ENCODE results near the gene HNRNPM. TPM values are rescaled to one million over a fixed set of nuclear protein-coding genes. Genes with fewer than 3 reads are reported as not detected.

HNRNPM gene
- total RNA-seq, 1 experiment from 2014 or later, result 298 TPM

- Histone ChIP-seq H3K4me2 (ENCODE audit: low read length) (no peak overlapping the region), H3K79me2 (ENCODE audit: insufficient read depth, low read length) (peaks cover 99% of the 10 kb centered on the region), H3K27ac (ENCODE audit: low read depth, low read length) (no peak overlapping the region), H2AFZ (ENCODE audit: low read depth, low read length, poor library complexity, severe bottlenecking) (no peak overlapping the region), H3K27me3 (ENCODE audit: insufficient read depth, low read length) (no peaks in the 10 kb centered on the region), H3K9me2 (ENCODE audit: insufficient read depth) (no peaks in the 10 kb centered on the region), H4K20me1 (ENCODE audit: insufficient read depth) (peaks cover 34% of the 10 kb centered on the region; the same call in 1 of the 2 replicates), H3K4me1 (ENCODE audit: control insufficient read depth in 1 of 2, insufficient read depth in 2 of 2, low read length in 2 of 2) (no peaks in the 10 kb centered on the region), H3K36me3 (ENCODE audit: control insufficient read depth in 1 of 2, insufficient read depth in 2 of 2, low read length in 2 of 2) (peaks cover 63 to 83% of the 10 kb centered on the region in 2 experiments), H3K4me3 (replicated peaks in 1 of 2; ENCODE audit: low read depth in 1 of 2, low read length in 2 of 2) (no peak overlapping the region), H3K9ac (ENCODE audit: low read length) (no peak overlapping the region), H3K9me3 (ENCODE audit: control insufficient read depth in 1 of 2, insufficient read depth in 1 of 2, low read depth in 1 of 2, low read length in 2 of 2) (no peaks in the 10 kb centered on the region)
- TF ChIP-seq, protein P1, sequence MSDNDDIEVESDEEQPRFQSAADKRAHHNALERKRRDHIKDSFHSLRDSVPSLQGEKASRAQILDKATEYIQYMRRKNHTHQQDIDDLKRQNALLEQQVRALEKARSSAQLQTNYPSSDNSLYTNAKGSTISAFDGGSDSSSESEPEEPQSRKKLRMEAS (IDR thresholded peaks at IDR 0.05), result no peak
- TF ChIP-seq SP1 (IDR thresholded peaks at IDR 0.05; ENCODE audit: low read depth) (no peak), TCF7L2 (IDR thresholded peaks at IDR 0.05; ENCODE audit: borderline replicate concordance, extremely low read depth, insufficient read depth, insufficient read length) (no peak), CBX3 (IDR thresholded peaks at IDR 0.05; ENCODE audit: low read depth) (no peak), EZH2phosphoT487 (IDR thresholded peaks at IDR 0.05; ENCODE audit: borderline replicate concordance) (no peak), SIN3A (IDR thresholded peaks at IDR 0.05; ENCODE audit: low read depth) (no peak)
- no peak for ATAC-seq
- no peak for DNase-seq (ENCODE audit: low read depth, low spot score)
- ChIA-PET POLR2A (interaction anchor here (0.6 kb wide), 1 partner anchor 40 kb away, joined by 3 read pairs; no protein-coding TSS in a partner anchor), CTCF (no interaction called here), RAD21 (ENCODE audit: low non-redundant PET in 1 of 2, low total read pairs in 2 of 2, uncharacterized antibody in 2 of 2, unreplicated experiment in 2 of 2) (no interaction called here)
- intact Hi-C loops (cut with micrococcal nuclease), result no loop called here
- BruUV-seq (replicated peaks), result no TSS peak
Measured at GRCh38 chr19:8466018-8466417, 21.2 kb downstream of the HNRNPM start.

- Histone ChIP-seq H3K4me3 (replicated peaks in 1 of 2; ENCODE audit: low read depth in 1 of 2, low read length in 2 of 2) (no peak overlapping the region), H3K9me2 (ENCODE audit: insufficient read depth) (no peaks in the 10 kb centered on the region), H4K20me1 (ENCODE audit: insufficient read depth) (peaks cover 20% of the 10 kb centered on the region; the same call in 1 of the 2 replicates), H3K9ac (ENCODE audit: low read length) (no peak overlapping the region), H3K36me3 (ENCODE audit: control insufficient read depth in 1 of 2, insufficient read depth in 2 of 2, low read length in 2 of 2) (peaks cover 77 to 86% of the 10 kb centered on the region in 2 experiments), H3K4me1 (ENCODE audit: control insufficient read depth in 1 of 2, insufficient read depth in 2 of 2, low read length in 2 of 2) (no peaks in the 10 kb centered on the region), H3K79me2 (ENCODE audit: insufficient read depth, low read length) (peaks cover 97% of the 10 kb centered on the region), H3K9me3 (ENCODE audit: control insufficient read depth in 1 of 2, insufficient read depth in 1 of 2, low read depth in 1 of 2, low read length in 2 of 2) (no peaks in the 10 kb centered on the region), H3K4me2 (ENCODE audit: low read length) (no peak overlapping the region), H3K27ac (ENCODE audit: low read depth, low read length) (no peak overlapping the region), H3K27me3 (ENCODE audit: insufficient read depth, low read length) (no peaks in the 10 kb centered on the region), H2AFZ (ENCODE audit: low read depth, low read length, poor library complexity, severe bottlenecking) (no peak overlapping the region)
- TF ChIP-seq, protein P1 (IDR thresholded peaks at IDR 0.05), result no peak
- TF ChIP-seq, protein P2, sequence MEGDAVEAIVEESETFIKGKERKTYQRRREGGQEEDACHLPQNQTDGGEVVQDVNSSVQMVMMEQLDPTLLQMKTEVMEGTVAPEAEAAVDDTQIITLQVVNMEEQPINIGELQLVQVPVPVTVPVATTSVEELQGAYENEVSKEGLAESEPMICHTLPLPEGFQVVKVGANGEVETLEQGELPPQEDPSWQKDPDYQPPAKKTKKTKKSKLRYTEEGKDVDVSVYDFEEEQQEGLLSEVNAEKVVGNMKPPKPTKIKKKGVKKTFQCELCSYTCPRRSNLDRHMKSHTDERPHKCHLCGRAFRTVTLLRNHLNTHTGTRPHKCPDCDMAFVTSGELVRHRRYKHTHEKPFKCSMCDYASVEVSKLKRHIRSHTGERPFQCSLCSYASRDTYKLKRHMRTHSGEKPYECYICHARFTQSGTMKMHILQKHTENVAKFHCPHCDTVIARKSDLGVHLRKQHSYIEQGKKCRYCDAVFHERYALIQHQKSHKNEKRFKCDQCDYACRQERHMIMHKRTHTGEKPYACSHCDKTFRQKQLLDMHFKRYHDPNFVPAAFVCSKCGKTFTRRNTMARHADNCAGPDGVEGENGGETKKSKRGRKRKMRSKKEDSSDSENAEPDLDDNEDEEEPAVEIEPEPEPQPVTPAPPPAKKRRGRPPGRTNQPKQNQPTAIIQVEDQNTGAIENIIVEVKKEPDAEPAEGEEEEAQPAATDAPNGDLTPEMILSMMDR (IDR thresholded peaks at IDR 0.05 in 2 of 3, conservative IDR thresholded peaks at IDR 0.05 in 1 of 3; ENCODE audit: borderline replicate concordance in 1 of 3, insufficient read depth in 1 of 3, low read depth in 2 of 3, low read length in 2 of 3), result no peak
- ChIA-PET RAD21 (ENCODE audit: low non-redundant PET in 1 of 2, low total read pairs in 2 of 2, uncharacterized antibody in 2 of 2, unreplicated experiment in 2 of 2) (no interaction called here), CTCF (no interaction called here), POLR2A (no interaction called here)
- no peak for ATAC-seq
- DNase-seq (ENCODE audit: low read depth, low spot score), result no peak
- intact Hi-C loops (cut with micrococcal nuclease), result no loop called here
- BruUV-seq (replicated peaks), result no TSS peak
Measured at GRCh38 chr19:8468124-8468523, 23.3 kb downstream of the HNRNPM start.

Measured in HCT116 (cell line).